Natural killer cell (primary cell): Measurements from ENCODE around the gene DUSP7. TPM values are rescaled to one million over a fixed set of nuclear protein-coding genes. Genes with fewer than 3 reads are reported as not detected.

Experiments
- ATAC-seq, 3 donors: fragments of 150-1000 bp in 2 of 3; fragments of 200-7000 bp in 1 of 3; cut with Tn5 transposase; 1 replicate in 1 of 3; 2 replicates in 2 of 3; pipeline ENCODE4 v1.10.0; 2021; ENCODE audit warnings: mild to moderate bottlenecking in 2 of 3, moderate library complexity in 2 of 3
- DNase-seq, 2 donors: peaks; one replicate each; pipeline versions ENCODE4 v3.0.0 to v3.0.0-alpha.2; 2013 to 2021; ENCODE audit warnings: mixed read lengths in 1 of 2
- H3K27ac ChIP-seq: one replicate; pipeline ENCODE4 v1.5.1; 2013; ENCODE audit warnings: mild to moderate bottlenecking, low read length
- H3K27me3 ChIP-seq: one replicate; pipeline ENCODE4 v1.6.1; 2013; ENCODE audit warnings: low read length; ENCODE audit not compliant: control insufficient read depth, insufficient read depth
- H3K36me3 ChIP-seq: one replicate; pipeline ENCODE4 v1.6.1; 2013; ENCODE audit warnings: low read length; ENCODE audit not compliant: control insufficient read depth, insufficient read depth
- H3K4me1 ChIP-seq: one replicate; pipeline ENCODE4 v1.6.1; 2013; ENCODE audit warnings: low read length; ENCODE audit not compliant: control insufficient read depth, insufficient read depth
- H3K4me3 ChIP-seq: one replicate; pipeline ENCODE4 v1.5.1; 2013; ENCODE audit warnings: low read length
- H3K9me3 ChIP-seq: one replicate; pipeline ENCODE4 v1.6.1; 2013; ENCODE audit warnings: low read length; ENCODE audit not compliant: control insufficient read depth, insufficient read depth
- H3K27ac Mint-ChIP-seq, 2 donors: one replicate each; pipeline ENCODE4 v1.8.0; 2022; ENCODE audit warnings: mild to moderate bottlenecking in 2 of 2, mixed read lengths in 2 of 2, moderate library complexity in 1 of 2
- H3K27me3 Mint-ChIP-seq, 2 donors: one replicate each; pipeline ENCODE4 v1.8.0; 2022; ENCODE audit warnings: low read depth in 2 of 2, mixed read lengths in 2 of 2
- H3K36me3 Mint-ChIP-seq: one replicate; pipeline ENCODE4 v1.8.0; 2022; ENCODE audit warnings: mixed read lengths
- H3K4me1 Mint-ChIP-seq, 2 donors: one replicate each; pipeline ENCODE4 v1.8.0; 2022; ENCODE audit warnings: mixed read lengths in 2 of 2
- H3K4me3 Mint-ChIP-seq: one replicate; pipeline ENCODE4 v1.8.0; 2022; ENCODE audit warnings: mild to moderate bottlenecking, moderate library complexity, mixed read lengths
- H3K9me3 Mint-ChIP-seq, 2 donors: one replicate each; pipeline ENCODE4 v1.8.0; 2022; ENCODE audit warnings: mixed read lengths in 2 of 2
- WGBS: methylation state at CpG from one replicate; pipeline ENCODE4 v1.1.7; 2013; ENCODE audit warnings: missing lambda C conversion rate; ENCODE audit not compliant: insufficient coverage; 5-methylcytosine and 5-hydroxymethylcytosine counted together
- intact Hi-C: fragments of 100-400 bp; cut with micrococcal nuclease; formaldehyde crosslinking; loops from one replicate; pipeline ENCODE4 v1.14.2; 2022
- total RNA-seq, 4 donors: library from RNA; stranded (reverse); fragments of 120-200 nt in 1 of 4; gene quantifications; one replicate each; pipeline versions ENCODE4 v1.2.3 to v1.2.4, GENCODE V29; 2013 to 2022
- TF ChIP-seq, protein P1 (sequence below): fragments of 200-600 bp; IDR thresholded peaks from one replicate; pipeline ENCODE4 v1.8.0; 2022; ENCODE audit warnings: antibody characterized with exemption

Gene DUSP7
- total RNA-seq, 3 donors from 2014 or later (not counting 1 experiment from before 2014, with no cell fraction given): 8.7 to 17.4 (median 11.6) TPM

DNA sequence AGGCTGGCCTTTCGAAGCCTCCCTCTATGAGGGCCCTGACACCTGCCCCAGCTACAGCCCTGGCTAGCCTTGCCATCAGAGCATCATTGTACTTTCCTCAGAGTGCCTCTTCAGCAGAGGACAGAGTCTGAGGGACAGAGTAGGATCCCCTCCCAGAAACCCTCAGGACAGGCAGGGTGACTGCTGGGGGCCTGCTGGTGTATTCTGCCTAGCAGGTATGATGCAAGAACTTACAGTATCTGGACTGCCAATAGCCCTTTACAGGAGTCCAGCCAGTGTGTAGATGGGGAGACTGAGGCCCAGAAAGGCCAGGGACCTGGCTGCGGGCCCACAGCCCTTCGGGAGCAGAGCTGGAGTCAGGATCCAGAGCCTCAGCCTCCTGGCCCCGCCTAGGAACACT, 19.1 kb downstream of the DUSP7 start:
- Histone ChIP-seq H3K27me3 (no peaks in the 10 kb centered on the region), H3K9me3 (no peaks in the 10 kb centered on the region), H3K4me3 (no peak overlapping the region), H3K36me3 (no peaks in the 10 kb centered on the region), H3K4me1 (no peaks in the 10 kb centered on the region), H3K27ac (no peak overlapping the region)
- 96% methylated on average over 4 of the region's 4 CpGs for WGBS
- H3K9me3 Mint-ChIP-seq: no peaks in the 10 kb centered on the region
- no peaks in the 10 kb centered on the region for H3K36me3 Mint-ChIP-seq
- peaks cover 0 to 5% of the 10 kb centered on the region in 2 donors for H3K4me1 Mint-ChIP-seq
- H3K4me3 Mint-ChIP-seq: no peak overlapping the region
- ATAC-seq: no peak
- TF ChIP-seq, protein P1, sequence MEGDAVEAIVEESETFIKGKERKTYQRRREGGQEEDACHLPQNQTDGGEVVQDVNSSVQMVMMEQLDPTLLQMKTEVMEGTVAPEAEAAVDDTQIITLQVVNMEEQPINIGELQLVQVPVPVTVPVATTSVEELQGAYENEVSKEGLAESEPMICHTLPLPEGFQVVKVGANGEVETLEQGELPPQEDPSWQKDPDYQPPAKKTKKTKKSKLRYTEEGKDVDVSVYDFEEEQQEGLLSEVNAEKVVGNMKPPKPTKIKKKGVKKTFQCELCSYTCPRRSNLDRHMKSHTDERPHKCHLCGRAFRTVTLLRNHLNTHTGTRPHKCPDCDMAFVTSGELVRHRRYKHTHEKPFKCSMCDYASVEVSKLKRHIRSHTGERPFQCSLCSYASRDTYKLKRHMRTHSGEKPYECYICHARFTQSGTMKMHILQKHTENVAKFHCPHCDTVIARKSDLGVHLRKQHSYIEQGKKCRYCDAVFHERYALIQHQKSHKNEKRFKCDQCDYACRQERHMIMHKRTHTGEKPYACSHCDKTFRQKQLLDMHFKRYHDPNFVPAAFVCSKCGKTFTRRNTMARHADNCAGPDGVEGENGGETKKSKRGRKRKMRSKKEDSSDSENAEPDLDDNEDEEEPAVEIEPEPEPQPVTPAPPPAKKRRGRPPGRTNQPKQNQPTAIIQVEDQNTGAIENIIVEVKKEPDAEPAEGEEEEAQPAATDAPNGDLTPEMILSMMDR: no peak
- no peak overlapping the region for H3K27ac Mint-ChIP-seq
- DNase-seq: no peak
- intact Hi-C loops: no loop called here
- H3K27me3 Mint-ChIP-seq: peaks cover 0 to 3% of the 10 kb centered on the region in 2 donors

DNA sequence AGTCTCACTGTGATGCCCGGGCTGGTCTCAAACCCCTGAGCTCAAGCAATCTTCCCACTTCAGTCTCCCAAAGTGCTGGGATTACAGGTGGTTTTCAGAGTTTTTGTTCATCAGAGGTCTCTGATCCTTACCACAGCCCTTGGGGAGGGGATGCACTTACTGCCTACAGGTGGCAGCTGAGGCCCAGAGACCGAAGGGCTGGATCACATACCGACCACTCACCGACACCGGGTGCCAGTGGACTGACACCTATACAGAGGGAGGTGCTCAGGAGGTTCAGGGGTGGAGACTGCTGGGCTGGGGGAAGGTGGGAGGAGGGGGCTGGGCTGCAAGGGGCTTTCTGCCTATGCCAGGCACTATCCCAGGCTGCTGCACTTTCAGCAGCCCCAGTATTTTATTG, 19.5 kb downstream of the DUSP7 start:
- no peaks in the 10 kb centered on the region for H3K4me1 ChIP-seq
- H3K4me3 ChIP-seq: no peak overlapping the region
- TF ChIP-seq, protein P1: no peak
- H3K4me1 Mint-ChIP-seq: peaks cover 0 to 5% of the 10 kb centered on the region in 2 donors
- H3K9me3 ChIP-seq: no peaks in the 10 kb centered on the region
- H3K27me3 ChIP-seq: no peaks in the 10 kb centered on the region
- no peaks in the 10 kb centered on the region for H3K36me3 Mint-ChIP-seq
- ATAC-seq (peak in 1 of 3 donors; percentile 43), DNase-seq (peak in 1 of 2 donors; percentile 53)
- no peaks in the 10 kb centered on the region for H3K36me3 ChIP-seq
- H3K9me3 Mint-ChIP-seq: no peaks in the 10 kb centered on the region
- no peak overlapping the region for H3K27ac ChIP-seq
- H3K27me3 Mint-ChIP-seq: peaks cover 0 to 3% of the 10 kb centered on the region in 2 donors
- intact Hi-C loops: no loop called here
- WGBS: 43% methylated on average over 4 of the region's 5 CpGs
- H3K27ac Mint-ChIP-seq: no peak overlapping the region
- no peak overlapping the region for H3K4me3 Mint-ChIP-seq

DNA sequence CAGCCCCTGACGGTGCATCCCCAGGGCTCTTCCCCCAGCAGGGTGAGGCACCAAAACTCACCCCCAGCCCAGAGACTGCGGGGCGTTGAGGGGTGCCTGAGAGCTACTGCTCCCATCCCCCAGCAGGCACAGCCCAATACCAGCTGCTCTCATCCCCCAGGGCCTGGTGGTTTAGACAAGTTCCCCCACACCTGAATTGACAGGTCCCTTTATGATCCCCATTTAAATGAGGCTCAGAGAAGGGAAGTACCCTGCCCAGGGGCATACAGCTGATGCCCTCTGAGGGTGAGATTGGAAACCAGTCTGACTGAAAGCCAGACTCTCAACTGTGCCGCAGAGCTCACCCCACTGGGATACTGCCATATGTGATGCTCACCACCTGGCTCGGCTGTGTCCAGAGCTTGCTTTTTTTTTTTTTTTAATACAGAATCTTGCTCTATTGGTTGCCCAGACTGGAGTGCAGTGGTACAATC, 20.1 kb downstream of the DUSP7 start:
- Mint-ChIP-seq H3K36me3 (no peaks in the 10 kb centered on the region), H3K27ac (no peak overlapping the region), H3K4me1 (peaks cover 0 to 4% of the 10 kb centered on the region in 2 donors), H3K4me3 (no peak overlapping the region), H3K9me3 (no peaks in the 10 kb centered on the region), H3K27me3 (peaks cover 0 to 3% of the 10 kb centered on the region in 2 donors)
- Histone ChIP-seq H3K9me3 (no peaks in the 10 kb centered on the region), H3K27ac (no peak overlapping the region), H3K27me3 (no peaks in the 10 kb centered on the region), H3K36me3 (no peaks in the 10 kb centered on the region), H3K4me1 (no peaks in the 10 kb centered on the region), H3K4me3 (no peak overlapping the region)
- WGBS: 71% methylated on average over 5 of the region's 5 CpGs
- intact Hi-C loops: no loop called here
- TF ChIP-seq, protein P1: no peak
- ATAC-seq: no peak
- no peak for DNase-seq

DNA sequence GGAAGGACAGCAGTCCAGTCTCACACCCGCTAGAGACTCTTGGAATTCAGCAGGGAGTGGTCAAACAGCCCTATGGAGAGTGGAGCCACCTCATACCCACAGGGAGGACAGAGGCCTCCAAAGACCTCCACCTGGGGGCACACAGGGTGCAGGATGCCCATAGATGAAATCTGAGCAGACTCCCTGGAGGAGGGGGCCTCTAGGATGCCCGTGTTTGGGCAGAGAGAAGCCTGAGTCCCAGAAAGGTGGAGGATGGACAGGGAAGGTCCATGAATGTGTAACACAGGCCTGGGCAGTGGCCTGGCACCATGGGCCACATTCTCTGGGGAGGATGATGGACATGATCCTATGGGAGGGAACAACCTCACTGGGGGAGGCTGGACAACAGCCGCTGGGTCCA, 21.7 kb downstream of the DUSP7 start:
- peaks cover 0 to 2% of the 10 kb centered on the region in 2 donors for H3K27me3 Mint-ChIP-seq
- H3K9me3 ChIP-seq: no peaks in the 10 kb centered on the region
- no peak overlapping the region for H3K4me3 ChIP-seq
- ATAC-seq (no peak), DNase-seq (no peak)
- no peak overlapping the region for H3K4me3 Mint-ChIP-seq
- no peak overlapping the region for H3K27ac ChIP-seq
- H3K4me1 Mint-ChIP-seq: no peaks in the 10 kb centered on the region
- intact Hi-C loops: no loop called here
- 95% methylated on average over 3 of the region's 3 CpGs for WGBS
- no peak overlapping the region for H3K27ac Mint-ChIP-seq
- no peaks in the 10 kb centered on the region for H3K4me1 ChIP-seq
- H3K36me3 Mint-ChIP-seq: no peaks in the 10 kb centered on the region
- TF ChIP-seq, protein P1: no peak
- H3K9me3 Mint-ChIP-seq: no peaks in the 10 kb centered on the region
- H3K36me3 ChIP-seq: no peaks in the 10 kb centered on the region
- no peaks in the 10 kb centered on the region for H3K27me3 ChIP-seq
